T-cell (primary cell): ENCODE measurements around the gene ORMDL3. TPM values are rescaled to one million over a fixed set of nuclear protein-coding genes. Genes with fewer than 3 reads are reported as not detected.

Experiments used
- ATAC-seq, 4 experiments: fragments of 200-7000 bp in 3 of 4; fragments of 150-1000 bp in 1 of 4; cut with Tn5 transposase; replicated peaks in 1 of 4; 1 replicate in 3 of 4; 2 replicates in 1 of 4; pipeline ENCODE4 v1.10.0; 2021; ENCODE audit warnings: moderate library complexity in 3 of 4, mild to moderate bottlenecking in 2 of 4, moderate number of reproducible peaks in 1 of 4
- CTCF ChIA-PET, 2 donors: fragments of 300-600 bp; sonication (Branson Sonifier 250); formaldehyde crosslinking; loops; one replicate each; lab custom pipeline; 2022; ENCODE audit warnings: antibody characterized with exemption in 2 of 2; lab: Charles Lee
- POLR2A ChIA-PET, 2 donors: fragments of 300-600 bp; sonication (Branson Sonifier 250); formaldehyde crosslinking; loops; one replicate each; lab custom pipeline; 2022; ENCODE audit warnings: antibody characterized with exemption in 2 of 2; lab: Charles Lee
- DNase-seq, 35 experiments: peaks; one replicate each; pipeline versions ENCODE4 v3.0.0 to v3.0.0-alpha.2; 2013 to 2023
- H3K27ac ChIP-seq: one replicate; pipeline ENCODE4 v1.5.1; 2013; ENCODE audit warnings: low read length
- H3K27me3 ChIP-seq, 2 experiments: replicated peaks in 1 of 2; 1 replicate in 1 of 2; 2 replicates in 1 of 2; pipeline versions ENCODE4 v1.6.1 to v1.7.0; 2013; ENCODE audit warnings: low read length in 1 of 2, mixed read lengths in 1 of 2; ENCODE audit not compliant: control insufficient read depth in 2 of 2, insufficient read depth in 2 of 2; ENCODE audit errors: extremely low read depth in 1 of 2
- H3K36me3 ChIP-seq, 2 donors: 1 replicate in 1 of 2; 2 replicates in 1 of 2; pipeline versions ENCODE4 v1.6.1 to v1.7.0; 2013; ENCODE audit warnings: low read length in 1 of 2; ENCODE audit not compliant: control insufficient read depth in 2 of 2, insufficient read depth in 1 of 2; ENCODE audit errors: extremely low read depth in 1 of 2
- H3K4me1 ChIP-seq, 2 experiments: 1 replicate in 1 of 2; 2 replicates in 1 of 2; pipeline versions ENCODE4 v1.6.1 to v1.7.0; 2013; ENCODE audit warnings: low read length in 2 of 2, mixed read lengths in 1 of 2; ENCODE audit not compliant: insufficient read depth in 2 of 2, control insufficient read depth in 1 of 2; ENCODE audit errors: extremely low read depth in 1 of 2
- H3K4me3 ChIP-seq, 2 donors: 1 replicate in 1 of 2; 2 replicates in 1 of 2; pipeline versions ENCODE4 v1.5.1 to v1.7.0; 2013; ENCODE audit warnings: mild to moderate bottlenecking in 2 of 2, low read length in 1 of 2, moderate library complexity in 1 of 2; ENCODE audit not compliant: control insufficient read depth in 1 of 2; ENCODE audit errors: extremely low read depth in 1 of 2
- H3K9me3 ChIP-seq: 2 replicates; pipeline ENCODE4 v1.7.0; 2013
- H3K27ac Mint-ChIP-seq, 2 donors: one replicate each; pipeline ENCODE4 v1.8.0; 2020 to 2021; ENCODE audit warnings: mild to moderate bottlenecking in 2 of 2, mixed read lengths in 2 of 2
- H3K27me3 Mint-ChIP-seq, 2 donors: one replicate each; pipeline ENCODE4 v1.8.0; 2021 to 2022; ENCODE audit warnings: mixed read lengths in 2 of 2
- H3K36me3 Mint-ChIP-seq: one replicate; pipeline ENCODE4 v1.8.0; 2021; ENCODE audit warnings: mixed read lengths
- H3K4me1 Mint-ChIP-seq, 3 donors: one replicate each; pipeline ENCODE4 v1.8.0; 2020 to 2022; ENCODE audit warnings: mixed read lengths in 3 of 3, mild to moderate bottlenecking in 1 of 3
- H3K4me3 Mint-ChIP-seq, 3 donors: one replicate each; pipeline ENCODE4 v1.8.0; 2020 to 2022; ENCODE audit warnings: mild to moderate bottlenecking in 3 of 3, mixed read lengths in 3 of 3, moderate library complexity in 3 of 3
- H3K9me3 Mint-ChIP-seq, 3 donors: one replicate each; pipeline ENCODE4 v1.8.0; 2020 to 2022; ENCODE audit warnings: mixed read lengths in 3 of 3
- WGBS: methylation state at CpG from one replicate; pipeline ENCODE4 v1.1.5; 2013; ENCODE audit warnings: missing lambda C conversion rate; ENCODE audit not compliant: insufficient coverage; 5-methylcytosine and 5-hydroxymethylcytosine counted together
- total RNA-seq, 35 experiments: library from RNA in 6 of 35; stranded (reverse) in 6 of 35; fragments of 120-200 nt in 1 of 35; gene quantifications; one replicate each; pipeline versions ENCODE4 v1.2.1 to v1.2.4 and lab custom pipeline; 2013 to 2026

Gene ORMDL3
- total RNA-seq, 5 donors from 2014 or later (not counting 1 experiment from before 2014, with no cell fraction given): 88.3 to 164 (median 124) TPM

DNA sequence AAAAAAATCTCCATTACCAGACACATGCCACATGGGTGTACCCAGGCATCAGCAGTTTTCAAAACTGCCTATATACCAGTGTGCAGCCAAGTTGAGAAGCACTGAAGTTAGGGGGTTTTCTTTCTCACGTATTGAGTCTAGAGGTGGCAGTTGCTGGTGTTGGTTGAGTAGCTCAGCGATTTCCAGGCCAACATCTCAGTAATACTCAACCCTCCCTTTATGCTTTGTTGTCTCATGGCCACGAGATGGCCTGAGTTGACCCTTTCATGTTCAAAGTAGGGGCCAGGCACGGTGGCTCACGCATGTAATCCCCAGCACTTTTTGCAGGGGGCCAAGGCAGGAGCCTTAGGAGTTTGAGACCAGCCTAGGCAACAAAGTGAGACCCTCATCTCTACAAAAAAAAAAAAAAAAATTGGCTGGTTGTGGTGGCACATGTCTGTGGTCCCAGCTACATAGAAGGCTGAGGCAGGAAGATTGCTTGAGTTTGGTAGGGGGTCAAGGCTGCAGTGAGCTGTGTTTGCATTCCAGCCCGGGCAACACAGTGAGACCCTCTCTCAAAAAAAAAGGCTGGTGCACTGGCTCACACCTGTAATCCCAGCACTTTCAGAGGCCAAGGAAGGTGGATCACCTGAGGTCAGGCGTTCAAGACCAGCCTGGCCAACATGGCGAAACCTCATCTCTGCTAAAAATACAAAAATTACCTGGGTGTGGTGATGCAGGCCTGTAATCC lies 10.9 kb upstream of the ORMDL3 start:
- no peak overlapping the region for H3K4me3 ChIP-seq
- no peak overlapping the region for H3K4me3 Mint-ChIP-seq
- H3K4me1 Mint-ChIP-seq: peaks cover 13 to 16% (median 13%) of the 10 kb centered on the region in 3 donors
- CTCF ChIA-PET: no interaction called here
- peaks cover 0 to 9% of the 10 kb centered on the region in 2 experiments for H3K4me1 ChIP-seq
- WGBS: 77% methylated on average over 4 of the region's 8 CpGs
- H3K36me3 Mint-ChIP-seq: no peaks in the 10 kb centered on the region
- POLR2A ChIA-PET: no interaction called here
- no peaks in the 10 kb centered on the region for H3K9me3 Mint-ChIP-seq
- no peaks in the 10 kb centered on the region for H3K9me3 ChIP-seq
- H3K27ac Mint-ChIP-seq: no peak overlapping the region
- no peak for ATAC-seq
- H3K27ac ChIP-seq: no peak overlapping the region
- no peak for DNase-seq
- H3K27me3 ChIP-seq: peaks cover 0 to 6% of the 10 kb centered on the region in 2 experiments
- H3K36me3 ChIP-seq: no peaks in the 10 kb centered on the region
- no peaks in the 10 kb centered on the region for H3K27me3 Mint-ChIP-seq

GRCh38 chr17:39937447-39937846 lies 10.0 kb upstream of the ORMDL3 start:
- Mint-ChIP-seq H3K4me1 (peaks cover 13 to 16% (median 13%) of the 10 kb centered on the region in 3 donors), H3K27me3 (no peaks in the 10 kb centered on the region), H3K9me3 (no peaks in the 10 kb centered on the region), H3K4me3 (no peak overlapping the region), H3K36me3 (no peaks in the 10 kb centered on the region), H3K27ac (no peak overlapping the region)
- Histone ChIP-seq H3K9me3 (no peaks in the 10 kb centered on the region), H3K27ac (no peak overlapping the region), H3K27me3 (no peaks in the 10 kb centered on the region), H3K4me1 (peaks cover 0 to 9% of the 10 kb centered on the region in 2 experiments), H3K36me3 (no peaks in the 10 kb centered on the region), H3K4me3 (no peak overlapping the region)
- DNase-seq: no peak
- POLR2A ChIA-PET: no interaction called here
- CTCF ChIA-PET: no interaction called here
- no peak for ATAC-seq
- whole genome bisulfite sequencing: 97% methylated on average over 3 of the region's 3 CpGs

- no peaks in the 10 kb centered on the region for H3K27me3 ChIP-seq
- peaks cover 0 to 9% of the 10 kb centered on the region in 2 experiments for H3K4me1 ChIP-seq
- no peak overlapping the region for H3K4me3 ChIP-seq
- Mint-ChIP-seq H3K27ac (no peak overlapping the region), H3K27me3 (no peaks in the 10 kb centered on the region), H3K36me3 (no peaks in the 10 kb centered on the region), H3K9me3 (no peaks in the 10 kb centered on the region), H3K4me1 (peaks cover 11 to 16% (median 13%) of the 10 kb centered on the region in 3 donors), H3K4me3 (no peak overlapping the region)
- ATAC-seq (no peak), DNase-seq (no peak)
- CTCF ChIA-PET: no interaction called here
- H3K27ac ChIP-seq: no peak overlapping the region
- 53% methylated on average over 2 of the region's 3 CpGs for WGBS
- no peaks in the 10 kb centered on the region for H3K36me3 ChIP-seq
- POLR2A ChIA-PET: no interaction called here
- H3K9me3 ChIP-seq: no peaks in the 10 kb centered on the region
Measured at GRCh38 chr17:39935909-39936308, 8.5 kb upstream of the ORMDL3 start.

DNA sequence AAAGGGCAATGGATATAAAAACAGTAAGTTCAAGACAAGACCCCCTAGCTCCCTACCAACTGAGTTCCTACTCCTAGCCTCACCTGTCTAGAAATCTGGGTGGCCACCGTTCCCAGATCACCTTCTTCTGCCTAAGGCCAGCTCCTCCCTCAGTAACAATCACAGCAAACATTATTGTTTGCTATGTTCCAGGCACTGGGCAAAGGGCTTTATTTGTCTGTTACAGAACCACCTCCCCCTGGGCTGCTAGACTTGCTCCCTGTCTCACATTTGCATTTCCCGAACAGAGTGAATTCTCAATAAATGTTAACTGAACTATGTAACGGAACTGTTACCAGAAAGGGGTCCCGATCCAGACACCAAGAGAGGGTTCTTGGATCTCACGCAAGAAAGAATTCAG lies 6.9 kb upstream of the ORMDL3 start:
- H3K9me3 Mint-ChIP-seq: no peaks in the 10 kb centered on the region
- POLR2A ChIA-PET: no interaction called here
- Histone ChIP-seq H3K36me3 (no peaks in the 10 kb centered on the region), H3K9me3 (no peaks in the 10 kb centered on the region), H3K27ac (no peak overlapping the region), H3K4me3 (no peak overlapping the region), H3K27me3 (no peaks in the 10 kb centered on the region), H3K4me1 (no peaks in the 10 kb centered on the region)
- H3K4me1 Mint-ChIP-seq: peaks cover 2 to 3% (median 2%) of the 10 kb centered on the region in 3 donors
- DNase-seq (no peak), ATAC-seq (no peak)
- H3K27ac Mint-ChIP-seq: no peak overlapping the region
- CTCF ChIA-PET: no interaction called here
- no peaks in the 10 kb centered on the region for H3K27me3 Mint-ChIP-seq
- 93% methylated on average over 4 of the region's 5 CpGs for WGBS
- H3K4me3 Mint-ChIP-seq: no peak overlapping the region
- no peaks in the 10 kb centered on the region for H3K36me3 Mint-ChIP-seq

DNA sequence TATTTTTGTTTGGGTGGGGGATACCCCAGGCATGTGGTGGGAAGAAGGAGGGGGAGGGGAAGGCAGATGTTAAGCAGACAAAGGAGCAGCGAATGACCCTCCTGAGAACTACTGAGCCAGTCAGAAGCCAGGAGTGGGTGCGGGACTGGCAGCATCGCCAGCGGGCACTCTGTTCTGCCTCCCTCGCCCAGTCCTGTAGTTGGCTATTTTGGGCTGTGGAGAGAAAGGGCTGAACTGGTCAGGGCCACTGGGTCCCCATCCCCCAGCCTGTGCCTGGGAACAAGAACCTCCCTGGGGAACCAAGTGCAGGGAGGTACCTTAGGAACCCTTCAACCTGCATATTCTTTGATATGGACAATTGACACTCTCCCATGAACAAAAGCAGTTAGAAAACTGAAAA lies 6.5 kb upstream of the ORMDL3 start:
- Histone ChIP-seq H3K27ac (no peak overlapping the region), H3K36me3 (no peaks in the 10 kb centered on the region), H3K4me1 (no peaks in the 10 kb centered on the region), H3K4me3 (no peak overlapping the region), H3K27me3 (no peaks in the 10 kb centered on the region), H3K9me3 (no peaks in the 10 kb centered on the region)
- H3K4me1 Mint-ChIP-seq: peaks cover 0 to 5% (median 0%) of the 10 kb centered on the region in 3 donors
- 100% methylated on average over 2 of the region's 5 CpGs for WGBS
- ATAC-seq: no peak
- ChIA-PET CTCF (no interaction called here), POLR2A (no interaction called here)
- DNase-seq: no peak
- no peaks in the 10 kb centered on the region for H3K27me3 Mint-ChIP-seq
- H3K36me3 Mint-ChIP-seq: no peaks in the 10 kb centered on the region
- H3K4me3 Mint-ChIP-seq: no peak overlapping the region
- no peak overlapping the region for H3K27ac Mint-ChIP-seq
- no peaks in the 10 kb centered on the region for H3K9me3 Mint-ChIP-seq

DNA sequence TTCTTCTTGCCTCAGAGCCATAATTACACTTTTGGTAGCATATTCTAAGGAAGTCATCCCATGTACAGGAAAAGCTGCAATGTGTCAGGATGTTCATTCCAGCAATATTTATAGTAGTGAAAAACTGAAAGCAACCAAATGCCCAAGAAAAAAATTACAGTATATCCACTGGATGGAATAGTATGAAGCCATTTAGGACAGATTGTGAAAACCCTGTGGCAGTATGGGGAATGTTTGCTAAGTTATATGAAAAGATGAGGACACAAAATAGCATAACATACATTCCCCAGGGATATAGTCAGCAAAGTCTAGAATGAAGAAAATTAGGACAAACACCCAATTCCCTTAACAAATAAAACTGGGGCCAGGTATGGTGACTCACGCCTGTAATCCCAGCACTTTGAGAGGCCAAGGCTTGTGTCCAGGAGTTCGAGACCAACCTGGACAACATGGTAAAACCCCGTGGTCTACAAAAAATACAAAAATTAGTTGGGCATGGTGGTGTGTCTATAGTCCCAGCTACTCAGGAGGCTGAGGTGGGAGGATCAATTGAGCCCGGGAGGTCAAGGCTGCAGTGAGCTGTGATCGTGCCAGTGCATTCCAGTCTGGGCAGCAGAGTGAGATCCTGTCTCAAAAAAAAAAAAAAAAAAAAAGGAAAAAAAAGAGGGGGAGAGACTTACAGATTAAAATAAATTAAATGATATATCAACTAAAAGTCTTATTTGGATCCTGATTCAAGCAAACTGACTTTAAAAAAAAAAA lies 2.4 kb upstream of the ORMDL3 start:
- no peaks in the 10 kb centered on the region for H3K27me3 Mint-ChIP-seq
- H3K9me3 Mint-ChIP-seq: no peaks in the 10 kb centered on the region
- peak overlapping the region in 1 of 3 donors; percentile 12 for H3K4me3 Mint-ChIP-seq
- ChIA-PET CTCF (no interaction called here), POLR2A (interaction anchor here in 1 of 2 donors (0.7 kb wide), 1 partner anchor 79 kb away, joined by 23 read pairs; no protein-coding TSS in a partner anchor)
- Histone ChIP-seq H3K36me3 (no peaks in the 10 kb centered on the region), H3K4me1 (peaks cover 11 to 28% of the 10 kb centered on the region in 2 experiments), H3K27ac (no peak overlapping the region), H3K27me3 (no peaks in the 10 kb centered on the region), H3K9me3 (no peaks in the 10 kb centered on the region), H3K4me3 (no peak overlapping the region)
- H3K4me1 Mint-ChIP-seq: peaks cover 26 to 33% (median 27%) of the 10 kb centered on the region in 3 donors
- WGBS: 100% methylated on average over 3 of the region's 5 CpGs
- no peak overlapping the region for H3K27ac Mint-ChIP-seq
- no peaks in the 10 kb centered on the region for H3K36me3 Mint-ChIP-seq
- DNase-seq: no peak
- no peak for ATAC-seq
